CD4-positive, alpha-beta T cell treated with Interferon gamma for 1 hour (primary cell): Measurements from ENCODE around the gene MVB12A.

Source experiments
- DNase-seq: peaks from one replicate; pipeline ENCODE4 v3.0.0-alpha.2; 2020

MVB12A gene

GRCh38 chr19:17448131-17448967 lies 28.5 kb downstream of the MVB12A start, which contains the start of gene TMEM221:
Gene TMEM221 (minus strand): TSS chr19:17448668. CDS start chr19:17448462, 206 bp downstream.
- peak; percentile 53 for DNase-seq

DNA sequence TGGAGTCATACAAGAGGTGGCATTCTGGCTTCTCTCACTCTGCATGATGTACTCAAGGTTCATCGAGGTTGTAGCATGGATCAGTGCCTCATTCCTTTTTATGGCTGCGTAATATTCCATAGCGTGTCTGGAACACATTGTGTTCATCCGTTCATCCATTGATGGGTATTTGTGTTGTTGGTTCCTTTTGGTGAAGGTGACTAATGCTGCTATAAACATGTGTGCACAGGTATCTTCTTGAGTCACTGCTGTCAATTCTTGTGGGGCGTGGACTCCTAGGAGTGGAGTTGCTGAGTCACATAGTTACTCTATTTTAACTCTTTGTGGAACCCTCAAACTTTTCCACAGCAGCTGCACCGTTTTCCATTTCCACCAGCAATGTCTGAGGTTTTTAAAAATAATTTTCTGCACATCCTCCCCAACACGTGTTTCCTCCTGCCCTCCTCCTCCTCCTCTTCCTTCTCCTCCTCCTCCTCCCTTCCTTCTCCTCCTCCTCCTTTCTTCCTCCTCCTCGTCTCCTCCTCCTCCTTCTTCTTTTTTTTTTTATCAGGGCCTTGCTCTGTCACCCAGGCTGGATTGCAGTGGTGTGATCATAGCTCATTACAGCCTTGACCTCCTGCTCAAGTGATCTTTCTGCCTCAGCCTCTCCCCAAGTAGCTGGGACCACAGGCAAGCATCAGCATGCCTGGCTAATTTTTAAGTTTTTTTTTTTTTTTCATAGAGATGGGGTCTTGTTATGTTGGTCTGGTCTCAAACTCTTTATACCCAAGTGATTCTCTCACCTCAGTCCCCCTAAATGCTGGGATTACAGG lies 30.6 kb downstream of the MVB12A start:
- DNase-seq = no peak

DNA sequence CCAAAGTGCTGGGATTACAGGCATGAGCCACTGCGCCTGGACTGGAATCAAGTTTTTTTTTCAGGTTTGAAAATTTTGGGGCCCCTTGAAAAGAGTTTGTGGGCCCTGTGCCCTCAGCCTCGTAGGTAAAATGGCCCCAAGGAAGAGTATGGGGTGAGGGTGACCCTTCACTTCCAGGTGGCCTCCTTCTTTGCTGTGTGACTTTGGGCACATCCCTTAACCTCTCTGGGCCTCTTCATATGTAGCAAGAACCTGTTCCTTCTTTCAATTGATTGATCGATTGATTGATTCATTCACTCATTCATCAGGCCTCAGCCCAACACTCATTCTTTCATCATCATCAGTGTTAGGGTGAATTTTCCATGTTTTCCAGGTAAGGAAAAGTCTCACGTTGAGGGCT lies 32.0 kb downstream of the MVB12A start:
- no peak for DNase-seq

GRCh38 chr19:17454576-17455071 lies 34.8 kb downstream of the MVB12A start:
- DNase-seq = no peak

DNA sequence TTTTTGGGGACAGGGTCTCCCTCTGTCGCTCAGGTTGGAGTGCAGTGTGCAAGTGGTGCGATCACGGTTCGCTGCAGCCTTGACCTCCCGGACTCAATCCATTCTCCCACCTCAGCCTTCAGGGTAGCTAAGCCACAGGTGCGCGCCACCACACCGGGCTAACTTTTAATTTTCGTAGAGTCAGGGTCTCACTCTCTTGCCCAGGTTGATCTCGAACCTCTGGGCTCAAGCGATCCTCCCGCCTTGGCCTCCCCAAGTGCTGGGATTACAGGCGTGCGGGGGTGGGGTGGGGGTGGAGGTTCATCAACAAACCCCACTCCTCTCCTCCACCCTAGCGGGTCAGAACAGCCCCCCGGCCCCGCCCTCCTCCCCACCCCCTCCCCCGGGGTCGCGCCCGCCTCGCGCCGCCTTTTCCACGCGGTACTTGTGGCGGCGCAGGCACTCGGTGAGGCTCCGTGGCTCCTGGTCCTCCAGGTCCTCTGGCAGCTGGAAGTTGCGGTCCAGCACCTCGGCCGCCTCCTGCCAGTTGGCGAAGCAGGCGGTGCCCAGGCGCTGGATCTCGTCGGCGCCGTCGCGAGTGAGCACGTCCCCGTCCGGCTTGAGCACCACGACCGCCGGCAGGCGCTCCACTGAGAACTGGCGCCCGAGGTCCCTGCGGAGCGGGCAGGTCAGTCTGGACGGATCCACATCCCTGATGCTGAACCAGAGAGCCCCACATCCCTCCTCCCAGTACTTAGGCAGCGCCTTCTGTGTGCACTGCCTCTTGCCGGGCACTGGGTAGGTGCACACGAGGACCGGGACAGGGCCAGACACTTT lies 35.7 kb downstream of the MVB12A start:
- DNase-seq = no peak

- no peak for DNase-seq
These were observed 36.3 kb downstream of the MVB12A start for GRCh38 chr19:17456127-17456526.

DNA sequence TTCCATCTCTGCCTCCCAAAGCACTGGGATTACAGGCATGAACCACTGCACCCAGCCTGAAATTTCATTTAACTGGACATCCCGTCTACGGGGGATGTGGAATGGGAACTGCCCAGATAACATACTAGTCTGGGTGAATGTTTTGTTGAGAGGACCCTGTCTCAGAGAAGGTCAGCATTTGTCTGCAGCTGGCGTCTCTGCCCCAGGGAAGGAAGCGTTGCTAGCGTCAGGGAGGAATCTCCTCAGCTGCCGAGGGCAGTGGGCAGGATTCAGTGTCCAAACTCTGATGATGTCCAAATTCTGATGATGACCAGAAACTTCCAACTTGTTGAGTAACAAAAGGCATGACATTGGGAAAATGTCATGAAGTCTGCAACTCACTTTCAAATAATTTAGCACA lies 37.8 kb downstream of the MVB12A start:
- DNase-seq = no peak

DNA sequence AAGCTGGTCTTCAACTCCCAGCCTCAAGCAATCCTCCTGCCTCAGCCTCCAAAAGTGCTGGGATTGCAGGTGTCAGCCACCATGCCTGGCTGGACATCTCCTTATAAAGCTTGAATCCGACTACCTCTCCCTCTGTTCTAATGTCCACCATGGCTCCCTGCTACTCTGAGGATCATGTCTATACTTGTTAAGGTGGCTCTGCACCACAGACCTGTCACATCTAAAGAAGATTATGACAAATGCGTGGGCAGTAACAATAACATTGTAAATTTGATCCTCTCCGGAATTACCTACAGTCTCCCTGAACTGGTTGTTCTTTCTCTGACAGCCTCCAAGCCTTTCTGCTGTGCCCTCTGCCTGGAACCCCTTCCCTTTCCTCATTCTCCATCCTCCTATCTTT lies 39.1 kb downstream of the MVB12A start:
- no peak for DNase-seq

DNA sequence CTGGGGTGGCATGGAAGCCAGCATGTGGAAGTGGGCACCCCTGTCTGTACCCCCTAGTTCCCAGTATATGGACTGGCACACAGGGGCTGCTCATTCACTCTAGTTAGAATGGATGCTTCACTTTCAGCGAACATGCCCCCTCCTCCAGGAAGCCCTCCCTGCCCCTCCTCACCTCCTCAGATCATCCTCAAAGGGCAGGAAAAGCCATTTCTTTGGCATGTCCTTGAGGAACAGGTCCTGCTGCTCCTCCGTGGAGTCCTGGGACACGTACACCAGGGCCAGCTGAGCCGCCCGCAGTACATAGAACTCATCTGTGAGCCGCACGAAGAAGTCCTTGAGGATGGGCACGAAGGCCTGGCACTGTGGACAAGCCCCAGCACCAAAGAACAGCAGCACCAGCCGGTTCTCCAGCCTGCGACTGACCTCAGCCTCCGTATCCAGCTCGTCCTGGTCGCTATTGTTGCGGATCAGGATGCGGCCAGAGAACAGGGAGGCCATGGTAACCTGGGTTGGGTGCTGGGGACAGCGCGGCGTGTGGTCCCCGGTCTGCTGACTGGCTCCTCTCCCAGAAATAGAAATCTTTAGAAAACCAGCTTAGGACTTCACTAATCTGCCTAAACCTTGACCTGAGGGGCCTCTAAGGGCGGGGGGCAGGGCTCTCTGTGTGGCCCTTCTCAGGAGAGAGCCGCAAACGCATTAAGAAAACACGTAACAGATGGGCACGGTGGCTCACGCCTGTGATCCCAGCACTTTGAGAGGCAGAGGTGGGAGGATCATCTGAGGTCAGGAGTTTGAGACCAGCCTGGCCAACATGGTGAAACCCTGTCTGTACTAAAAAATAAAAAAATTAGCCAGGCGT lies 40.8 kb downstream of the MVB12A start, which contains the start of gene NXNL1:
NXNL1 (minus strand) TSS at position 555 of the 859 bp plus-strand sequence; CDS start at position 498, 57 bp downstream.
- no peak for DNase-seq

- no peak for DNase-seq
These were observed 46.6 kb downstream of the MVB12A start for GRCh38 chr19:17466487-17466850.

DNA sequence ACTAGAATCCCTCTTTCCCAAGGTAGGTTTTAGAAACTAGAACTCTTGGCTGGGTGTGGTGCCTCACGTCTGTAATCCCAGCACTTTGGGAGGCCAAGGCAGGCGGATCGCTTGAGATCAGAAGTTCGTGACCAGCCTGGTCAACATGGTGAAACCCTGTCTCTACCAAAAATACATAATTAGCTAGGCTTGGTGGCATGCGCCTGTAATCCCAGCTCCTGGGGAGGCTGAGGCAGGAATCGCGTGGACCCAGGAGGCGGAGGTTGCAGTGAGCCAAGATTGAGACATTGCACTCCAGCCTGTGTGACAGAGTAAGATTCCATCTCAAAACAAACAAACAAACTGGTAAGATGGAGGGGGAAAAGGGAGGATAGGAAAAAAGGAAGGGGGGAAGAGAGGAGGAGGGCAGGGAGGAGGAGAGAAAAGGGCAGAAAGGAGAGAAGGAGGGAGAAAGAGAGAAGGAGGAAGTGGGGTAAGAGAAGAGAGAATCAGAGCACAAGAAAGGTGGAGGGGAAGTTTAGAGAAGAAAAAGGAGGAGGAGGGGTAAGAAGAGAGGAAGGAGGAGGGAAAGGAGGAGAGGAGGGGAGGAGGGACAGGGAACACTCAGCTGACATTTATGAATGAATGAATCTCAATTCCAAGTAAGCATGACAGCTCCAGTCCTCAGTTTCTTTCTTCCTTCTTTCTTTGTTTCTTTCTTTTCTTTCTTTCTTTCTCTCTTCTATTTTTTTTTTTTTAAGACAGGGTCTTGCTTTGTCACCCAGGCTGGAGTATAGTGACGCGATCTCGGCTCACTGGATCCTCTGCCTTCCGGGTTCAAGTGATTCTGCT lies 47.8 kb downstream of the MVB12A start:
- DNase-seq = no peak

- DNase-seq = no peak
These were observed 48.6 kb downstream of the MVB12A start for GRCh38 chr19:17468302-17469091.

DNA sequence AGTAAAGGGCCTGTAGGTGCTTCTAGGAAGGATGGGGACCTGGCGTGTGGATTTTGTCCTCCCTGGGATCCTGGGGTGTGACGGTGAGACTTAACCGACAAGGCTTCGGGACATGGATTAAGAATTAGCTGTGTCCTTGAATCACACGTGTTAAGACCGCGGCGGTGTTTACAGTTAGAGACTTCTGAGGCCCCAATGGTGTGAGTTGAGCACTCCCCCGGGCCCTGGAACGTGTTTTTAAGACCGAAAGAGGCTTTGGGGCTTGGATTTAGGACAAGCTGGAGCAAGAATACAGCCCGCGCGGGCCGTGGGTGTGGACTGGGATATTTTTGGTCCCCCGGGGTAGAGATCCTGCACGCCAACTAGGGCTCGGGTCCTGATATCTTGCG lies 49.2 kb downstream of the MVB12A start:
- DNase-seq = no peak

- peak; percentile 95 for DNase-seq
These were observed 49.7 kb downstream of the MVB12A start for GRCh38 chr19:17469481-17470067.

GRCh38 chr19:17470068-17470841 lies 50.4 kb downstream of the MVB12A start, which contains the start of gene SLC27A1:
Gene SLC27A1 (plus strand): TSS chr19:17470524. CDS start chr19:17470541, 17 bp downstream.
- DNase-seq = peak; percentile 94

DNA sequence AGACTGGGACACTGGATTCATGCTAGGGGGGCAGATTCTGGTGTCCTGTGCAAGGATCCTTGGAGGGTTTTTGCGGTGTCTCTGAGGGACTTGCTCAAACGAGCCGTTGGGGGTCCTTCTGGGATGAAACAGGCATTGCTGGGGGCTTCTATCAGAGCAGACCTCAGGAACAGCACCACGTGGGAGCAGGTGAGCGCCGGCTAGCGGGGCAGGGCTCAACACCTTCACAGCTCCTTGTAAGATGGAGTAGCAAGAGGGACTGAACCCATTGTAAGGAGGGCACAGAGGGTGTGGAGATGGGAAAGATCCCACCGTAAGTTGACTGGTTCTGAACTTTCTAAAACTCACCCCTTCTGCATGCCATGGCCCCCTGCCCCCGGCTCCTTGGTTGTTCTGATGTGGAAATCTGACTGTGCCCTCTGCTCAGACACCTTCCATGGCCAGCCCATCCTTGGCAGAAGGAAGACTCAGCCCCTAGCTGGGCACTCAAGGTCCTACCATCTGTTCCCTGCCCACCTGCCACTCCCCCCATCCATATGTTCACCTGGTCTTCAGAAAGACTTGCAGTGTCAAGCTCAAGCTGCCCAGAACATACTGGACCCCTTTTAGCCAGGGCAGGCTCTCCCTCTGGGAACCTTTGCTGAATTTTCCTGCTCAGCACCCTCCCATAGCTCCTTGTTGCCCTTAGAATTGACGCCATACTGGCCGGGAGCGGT lies 51.7 kb downstream of the MVB12A start:
- DNase-seq = no peak

GRCh38 chr19:17473041-17473440 lies 53.2 kb downstream of the MVB12A start:
- peak; percentile 22 for DNase-seq
